Measurements from ENCODE around the gene MTRF1L. TPM values are rescaled to one million over a fixed set of nuclear protein-coding genes. Genes with fewer than 3 reads are reported as not detected.

MTRF1L gene
- total and polyA plus RNA-seq, 10 donors: 9.6 to 56.4 (median 26.1) TPM

- no peaks in the 10 kb centered on the region for H3K36me3 ChIP-seq
- intact Hi-C loops (cut with DNase I; ENCODE audit: low total_unique reads): loop anchor here (5.0 kb wide), 1 partner anchor 79 kb away; no protein-coding TSS in a partner anchor
- DNase-seq: no peak
- TF ChIP-seq POLR2A (IDR thresholded peaks at IDR 0.05): no peak
- no peak for TF ChIP-seq CTCF (IDR thresholded peaks at IDR 0.05 in 8 of 11, conservative IDR thresholded peaks at IDR 0.05 in 3 of 11)
- TF ChIP-seq POLR2AphosphoS5 (IDR thresholded peaks at IDR 0.05): no peak
- H3K4me1 ChIP-seq: peaks cover 0 to 12% (median 7%) of the 10 kb centered on the region in 6 donors
- H3K9me3 ChIP-seq: no peaks in the 10 kb centered on the region
- H3K27ac ChIP-seq: no peak overlapping the region
- H3K27me3 ChIP-seq (replicated peaks in 1 of 7): peaks cover 0 to 17% (median 0%) of the 10 kb centered on the region in 7 donors
- no peak overlapping the region for H3K4me3 ChIP-seq
- WGBS, 5 donors: 87 to 92% (median 90%) methylated on average over 3 of the region's 3 CpGs
Measured at GRCh38 chr6:152946484-152946883, 56.0 kb downstream of the MTRF1L start.

DNA sequence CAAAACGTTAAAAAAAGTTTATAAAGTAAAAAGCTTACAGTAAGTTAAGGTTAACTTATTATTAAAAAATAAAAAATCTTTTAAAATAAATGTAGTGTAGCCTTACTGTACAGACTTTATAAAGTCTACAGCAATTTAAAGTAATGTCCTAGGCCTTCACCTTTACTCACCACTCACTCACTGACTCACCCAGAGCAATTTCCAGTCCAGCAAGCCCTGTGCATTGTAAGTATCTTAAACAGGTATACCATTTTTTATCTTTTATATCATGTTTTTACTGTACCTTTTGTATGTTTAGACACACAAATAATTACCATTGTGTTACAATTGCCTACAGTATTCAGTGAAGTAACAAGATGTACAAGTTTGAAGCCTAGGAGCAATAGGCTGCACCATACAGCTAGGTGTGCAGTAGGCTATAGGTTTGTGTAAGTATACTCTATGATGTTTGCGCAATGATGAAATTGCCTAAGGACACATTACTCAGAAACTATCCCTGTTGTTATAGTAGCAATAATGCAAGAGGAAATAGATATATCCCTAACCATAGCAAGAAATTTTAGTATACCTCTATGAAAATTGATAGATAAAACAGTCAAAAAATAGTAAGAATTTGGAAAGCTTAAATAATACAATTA is 59.1 kb downstream of the MTRF1L start:
- TF ChIP-seq POLR2AphosphoS5 (IDR thresholded peaks at IDR 0.05) (no peak), POLR2A (IDR thresholded peaks at IDR 0.05) (no peak), CTCF (IDR thresholded peaks at IDR 0.05 in 8 of 11, conservative IDR thresholded peaks at IDR 0.05 in 3 of 11) (no peak)
- no peak overlapping the region for H3K27ac ChIP-seq
- H3K9me3 ChIP-seq: no peaks in the 10 kb centered on the region
- no peak overlapping the region for H3K4me3 ChIP-seq
- peaks cover 0 to 8% (median 0%) of the 10 kb centered on the region in 7 donors for H3K27me3 ChIP-seq (replicated peaks in 1 of 7)
- intact Hi-C loops (cut with DNase I; ENCODE audit: low total_unique reads): no loop called here
- no peak for DNase-seq
- H3K4me1 ChIP-seq: peaks cover 0 to 7% (median 5%) of the 10 kb centered on the region in 6 donors
- 85 to 94% (median 87%) methylated on average over 2 of the region's 2 CpGs for WGBS, 5 donors
- no peaks in the 10 kb centered on the region for H3K36me3 ChIP-seq

- TF ChIP-seq POLR2AphosphoS5 (IDR thresholded peaks at IDR 0.05) (no peak), POLR2A (IDR thresholded peaks at IDR 0.05) (no peak), CTCF (IDR thresholded peaks at IDR 0.05 in 8 of 11, conservative IDR thresholded peaks at IDR 0.05 in 3 of 11) (no peak)
- Histone ChIP-seq H3K4me1 (no peaks in the 10 kb centered on the region), H3K9me3 (no peaks in the 10 kb centered on the region), H3K4me3 (no peak overlapping the region), H3K36me3 (no peaks in the 10 kb centered on the region), H3K27ac (no peak overlapping the region), H3K27me3 (replicated peaks in 1 of 7) (peaks cover 0 to 8% (median 0%) of the 10 kb centered on the region in 7 donors)
- WGBS, 5 donors: 75 to 91% (median 79%) methylated on average over 1 of the region's 1 CpG
- intact Hi-C loops (cut with DNase I; ENCODE audit: low total_unique reads): no loop called here
- DNase-seq: no peak
Measured at GRCh38 chr6:152942319-152942869, 60.1 kb downstream of the MTRF1L start.

DNA sequence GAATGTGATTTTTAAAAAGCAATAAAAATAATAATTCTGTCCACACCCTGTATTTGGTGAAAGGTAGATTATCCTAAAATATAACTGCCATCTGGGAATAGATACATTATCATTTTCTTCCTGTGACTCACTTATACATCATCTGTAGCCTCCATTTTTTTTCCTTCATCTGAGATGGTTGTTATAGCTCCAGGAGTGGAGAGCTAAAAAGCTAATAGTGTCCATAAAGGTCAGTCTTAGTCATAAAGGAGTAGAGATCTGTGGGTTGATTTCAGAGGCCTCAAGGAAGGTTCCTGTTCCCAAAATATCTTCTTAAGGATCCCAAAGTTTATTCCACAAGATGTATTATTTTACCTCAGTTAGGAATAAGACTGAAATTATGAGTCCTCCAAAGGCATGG is 60.8 kb downstream of the MTRF1L start:
- TF ChIP-seq POLR2AphosphoS5 (IDR thresholded peaks at IDR 0.05): no peak
- no peak for TF ChIP-seq CTCF (IDR thresholded peaks at IDR 0.05 in 8 of 11, conservative IDR thresholded peaks at IDR 0.05 in 3 of 11)
- TF ChIP-seq POLR2A (IDR thresholded peaks at IDR 0.05): no peak
- H3K27me3 ChIP-seq (replicated peaks in 1 of 7): peaks cover 0 to 8% (median 0%) of the 10 kb centered on the region in 7 donors
- H3K9me3 ChIP-seq: no peaks in the 10 kb centered on the region
- intact Hi-C loops (cut with DNase I; ENCODE audit: low total_unique reads): no loop called here
- no peaks in the 10 kb centered on the region for H3K36me3 ChIP-seq
- no peak for DNase-seq
- H3K27ac ChIP-seq: no peak overlapping the region
- no peaks in the 10 kb centered on the region for H3K4me1 ChIP-seq
- no peak overlapping the region for H3K4me3 ChIP-seq

Measured in spleen (tissue), 11 donors.